ENCODE results near the gene ANP32A.
"Not testable (repeated sequence)": the region's sequence is repeated elsewhere in the genome, so short reads cannot be mapped to it uniquely, and the experiment has no call there.

The ANP32A gene

DNA sequence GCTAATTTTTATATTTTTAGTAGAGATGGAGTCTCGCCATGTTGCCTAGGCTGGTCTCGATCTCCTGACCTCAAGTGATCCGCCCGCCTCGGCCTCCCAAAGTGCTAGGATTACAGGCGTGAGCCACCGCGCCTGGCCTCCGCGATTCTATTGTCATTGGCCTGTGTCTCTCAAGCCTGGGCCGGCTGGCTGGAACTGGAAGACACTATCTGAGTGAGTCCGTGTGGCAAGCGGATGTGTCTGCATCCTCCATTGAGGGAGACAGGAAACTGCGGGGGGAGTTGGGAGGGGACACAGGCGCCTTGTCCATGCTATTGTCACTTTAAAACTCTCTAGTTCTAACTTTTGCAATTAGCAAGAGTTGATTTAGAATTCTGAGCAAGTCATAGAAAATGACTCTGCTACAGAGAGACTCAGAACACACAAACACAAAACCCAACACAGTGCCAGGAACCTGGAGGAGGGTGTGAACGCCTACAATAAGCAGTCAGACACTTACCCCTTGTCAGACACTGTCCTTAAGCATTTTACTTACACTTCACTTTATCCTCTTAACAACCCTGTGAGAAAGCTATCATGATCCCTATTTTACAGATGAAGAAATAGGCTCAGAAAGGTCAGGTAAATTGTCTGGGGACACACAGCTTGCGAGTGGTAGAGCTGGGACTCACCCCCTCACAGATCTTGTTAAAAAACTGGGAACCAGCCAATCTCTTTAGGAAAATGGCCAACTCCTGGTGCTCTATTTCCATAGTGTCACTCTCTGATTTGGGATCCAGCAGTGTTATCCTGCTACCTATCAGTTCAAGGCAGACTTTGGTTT, 38.7 kb downstream of the ANP32A start:
- no peak for DNase-seq

GRCh38 chr15:68781217-68781616, 39.5 kb downstream of the ANP32A start:
- no peak for DNase-seq

DNA sequence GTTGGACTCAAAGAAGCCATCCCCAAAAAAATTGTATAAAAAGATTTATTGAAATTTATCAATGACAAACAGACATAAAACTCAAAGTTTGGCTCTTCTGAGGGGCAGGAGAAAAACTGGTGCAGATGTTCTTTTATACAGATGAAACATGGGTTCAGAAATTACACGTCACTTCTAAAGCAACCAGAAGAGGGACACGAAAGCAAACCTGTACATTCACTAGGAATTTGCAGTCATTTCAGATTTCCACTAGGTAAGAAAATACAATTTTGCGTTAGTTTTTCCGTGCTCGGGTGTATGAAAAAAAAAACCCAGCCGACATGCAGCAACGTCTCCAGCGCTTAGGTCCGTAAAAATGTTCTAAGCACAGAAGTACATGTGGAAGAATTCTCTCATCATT, 41.8 kb downstream of the ANP32A start:
- DNase-seq = no peak

- no peak for DNase-seq
Observed at GRCh38 chr15:68776477-68777270, 44.0 kb downstream of the ANP32A start.

GRCh38 chr15:68775671-68776476, 44.8 kb downstream of the ANP32A start:
- DNase-seq = no peak

DNA sequence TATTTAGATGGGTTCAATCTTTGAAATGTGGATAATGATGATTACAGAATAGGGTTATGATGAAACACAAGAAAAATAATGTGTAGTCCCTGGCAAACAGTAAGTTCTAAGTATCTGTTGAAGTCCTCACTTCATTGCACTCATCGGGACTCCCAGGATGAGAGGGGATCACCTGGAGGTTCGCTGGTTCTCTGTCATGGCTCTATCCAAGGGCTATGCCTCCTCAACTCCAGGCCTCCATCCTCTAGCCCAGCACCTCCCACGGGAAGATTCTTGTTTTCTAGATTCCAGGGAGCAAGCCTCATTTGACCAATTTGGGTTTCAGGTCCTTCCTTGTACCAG, 45.5 kb downstream of the ANP32A start:
- DNase-seq = no peak

DNA sequence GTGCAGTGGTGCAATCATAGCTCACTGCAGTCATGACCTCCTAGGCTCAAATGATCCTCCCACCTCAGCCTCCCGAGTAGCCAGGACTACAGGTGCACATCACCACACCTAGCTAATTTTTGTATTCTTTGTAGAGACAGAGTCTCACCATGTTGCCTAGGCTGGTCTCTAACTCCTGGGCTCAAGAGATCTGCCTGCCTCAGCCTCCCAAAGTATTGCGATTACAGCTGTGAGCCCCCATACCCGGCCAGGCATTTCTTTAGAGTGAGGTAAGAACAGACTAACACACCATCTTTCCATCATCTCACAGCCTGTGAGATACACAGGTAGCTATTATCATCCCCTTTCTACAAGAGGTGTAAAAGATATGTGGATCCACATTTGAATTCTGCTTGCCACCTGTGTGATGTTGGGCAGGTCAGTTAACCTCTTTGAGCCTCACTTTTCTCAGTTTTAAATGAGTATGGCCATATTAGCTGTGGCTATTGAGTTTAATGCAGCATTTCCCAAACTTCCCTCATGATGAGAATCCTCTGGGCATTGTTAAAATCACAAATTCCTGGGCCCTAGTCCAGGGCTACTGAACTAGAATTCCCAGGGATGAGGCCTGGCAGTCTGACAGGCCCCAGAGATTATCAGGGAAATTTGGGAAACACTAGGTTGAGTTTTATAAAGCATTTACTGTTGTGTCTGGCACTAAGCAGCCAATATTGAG, 46.0 kb downstream of the ANP32A start:
- no peak for DNase-seq

DNA sequence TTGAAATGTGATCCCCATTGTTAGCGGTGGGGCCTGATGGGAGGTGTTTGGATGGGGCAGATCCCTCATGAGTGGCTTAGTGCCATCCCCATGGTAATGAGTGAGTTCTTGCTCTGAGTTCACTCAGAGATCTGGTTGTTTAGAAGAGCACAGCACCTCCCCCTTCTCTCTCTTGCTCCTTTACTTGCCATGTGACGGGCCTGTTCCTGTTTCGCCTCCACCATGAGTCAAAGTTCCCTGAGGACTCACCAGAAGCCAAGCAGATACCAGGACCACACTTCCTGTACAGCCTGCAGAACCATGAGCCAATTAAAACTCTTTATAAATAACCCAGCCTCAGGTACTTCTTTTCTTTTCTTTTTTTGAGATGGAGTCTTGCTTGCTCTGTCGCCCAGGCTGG, 46.6 kb downstream of the ANP32A start:
- DNase-seq = no peak

DNA sequence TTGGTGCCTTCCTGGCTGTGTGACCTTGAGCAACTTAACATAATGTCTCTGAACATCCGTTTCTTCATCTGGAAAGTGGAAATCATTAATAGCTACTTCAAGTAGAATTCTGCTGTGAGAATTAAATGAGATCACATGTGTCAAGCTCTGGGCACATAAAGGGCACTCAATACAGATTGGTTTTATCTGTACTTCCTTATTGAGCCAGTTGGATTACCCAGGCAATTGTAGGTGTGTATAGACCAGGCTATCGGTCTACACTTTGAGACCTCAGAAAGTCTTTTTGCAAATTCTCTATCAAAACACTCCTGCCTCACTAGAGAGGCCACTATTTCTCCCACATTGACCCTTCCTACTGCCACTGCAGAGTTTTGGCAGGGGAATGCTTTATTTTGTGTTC, 47.7 kb downstream of the ANP32A start:
- no peak for DNase-seq

DNA sequence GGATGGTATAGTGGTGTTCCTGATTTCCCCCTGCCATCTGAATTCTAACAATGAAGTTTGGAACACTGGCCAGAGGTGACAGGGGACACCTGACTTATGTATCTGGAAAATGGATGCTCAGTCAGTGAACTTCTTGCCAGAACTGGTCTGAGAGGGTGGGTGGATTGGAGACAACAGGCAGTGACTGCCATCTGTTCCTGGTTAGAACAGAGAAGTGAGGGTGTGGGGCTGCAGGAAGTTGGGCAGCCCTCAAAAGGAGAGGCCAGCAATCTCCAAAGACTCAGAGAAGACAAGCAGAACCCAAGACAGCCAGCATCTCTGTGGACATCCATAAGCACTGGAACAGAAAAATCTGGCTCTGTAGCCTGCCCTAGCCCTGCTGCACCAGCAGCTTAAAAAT, 50.5 kb downstream of the ANP32A start:
- no peak for DNase-seq

GRCh38 chr15:68769702-68770101, 51.0 kb downstream of the ANP32A start:
- no peak for DNase-seq

GRCh38 chr15:68768321-68768720, 52.4 kb downstream of the ANP32A start:
- DNase-seq = no peak

- no peak for DNase-seq
Observed at GRCh38 chr15:68767833-68768232, 52.9 kb downstream of the ANP32A start.

GRCh38 chr15:68765602-68766368, 54.9 kb downstream of the ANP32A start:
- DNase-seq = no peak

DNA sequence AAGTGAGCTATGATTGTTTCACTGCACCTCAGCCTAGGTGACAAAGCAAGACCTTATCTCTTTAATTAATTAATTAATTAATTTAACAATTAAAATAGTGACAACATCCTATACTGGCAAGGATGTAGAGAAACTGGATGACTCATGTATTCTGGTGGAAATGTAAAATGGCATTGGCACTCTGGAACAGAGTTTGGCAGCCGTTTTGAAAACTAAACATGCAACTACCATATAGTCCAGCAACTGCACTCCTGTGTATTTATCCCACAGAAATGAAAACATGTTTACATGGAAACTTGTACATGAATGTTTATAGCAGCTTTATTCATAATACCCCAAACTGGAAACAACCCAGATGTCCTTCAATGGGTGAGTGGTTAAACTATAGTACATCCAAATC, 56.6 kb downstream of the ANP32A start:
- no peak for DNase-seq

- no peak for DNase-seq
Observed at GRCh38 chr15:68763063-68763462, 57.6 kb downstream of the ANP32A start.

DNA sequence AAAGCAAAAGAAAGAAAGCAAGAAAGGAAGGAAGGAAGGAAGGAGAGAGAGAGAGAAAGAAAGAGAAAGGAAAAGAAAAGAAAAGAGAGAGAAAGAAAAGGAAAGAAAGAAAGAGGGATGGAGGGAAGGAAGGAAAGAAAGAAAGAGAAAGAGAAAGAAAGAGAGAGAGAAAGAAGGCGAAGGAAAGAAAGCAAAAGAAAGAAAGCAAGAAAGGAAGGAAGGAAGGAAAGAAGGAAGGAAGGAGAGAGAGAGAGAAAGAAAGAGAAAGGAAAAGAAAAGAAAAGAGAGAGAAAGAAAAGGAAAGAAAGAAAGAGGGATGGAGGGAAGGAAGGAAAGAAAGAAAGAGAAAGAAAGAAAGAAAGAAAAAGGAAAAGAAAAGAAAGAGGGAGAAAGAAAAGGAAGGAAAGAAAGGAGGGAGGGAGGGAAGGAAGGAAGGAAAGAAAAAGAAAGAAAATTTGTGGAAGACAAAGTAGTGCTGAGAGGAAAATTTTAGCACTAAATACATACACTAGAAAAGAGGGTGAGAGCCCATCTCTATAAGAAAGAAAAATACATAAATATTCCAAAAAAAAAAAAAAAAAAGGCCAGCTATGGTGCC, 60.6 kb downstream of the ANP32A start:
- not testable (repeated sequence) for DNase-seq

DNA sequence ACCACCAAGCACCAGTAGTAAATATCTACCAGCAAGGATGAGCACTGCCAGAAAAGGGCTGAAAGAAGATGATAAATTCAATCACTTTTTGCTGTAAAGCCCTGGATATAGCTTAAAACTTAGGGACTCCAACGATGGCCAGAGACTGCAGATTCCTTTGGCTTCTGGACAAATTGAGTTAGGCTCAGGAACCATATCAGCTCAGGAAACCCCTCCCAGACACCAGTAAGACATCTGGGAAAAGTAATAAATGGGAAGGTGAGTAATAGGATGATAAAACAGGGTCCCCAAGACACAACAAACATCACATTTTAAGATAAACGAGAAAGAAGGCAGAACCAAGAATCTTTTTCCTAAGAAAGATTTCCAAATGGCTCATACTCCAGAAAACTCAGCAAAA, 65.0 kb downstream of the ANP32A start:
- no peak for DNase-seq

DNA sequence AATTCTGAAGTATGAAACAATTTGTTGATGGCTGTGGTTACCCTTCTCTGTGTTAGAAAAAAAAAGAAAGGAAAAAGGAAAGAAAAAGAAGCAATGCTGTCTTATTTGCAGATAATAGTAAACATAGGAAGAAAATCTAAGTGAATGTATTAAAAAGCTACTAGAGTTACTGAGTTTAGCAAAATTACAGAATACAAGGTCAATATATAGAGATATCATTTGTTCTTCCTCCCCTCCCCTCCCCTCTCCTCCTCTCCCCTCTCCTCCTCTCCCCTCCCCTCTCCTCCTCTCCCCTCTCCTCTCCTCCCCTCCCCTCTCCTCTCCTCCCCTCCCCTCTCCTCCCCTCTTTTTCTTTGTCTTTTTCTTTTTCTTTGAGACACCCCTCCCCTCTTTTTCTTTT, 69.1 kb downstream of the ANP32A start:
- no peak for DNase-seq

DNA sequence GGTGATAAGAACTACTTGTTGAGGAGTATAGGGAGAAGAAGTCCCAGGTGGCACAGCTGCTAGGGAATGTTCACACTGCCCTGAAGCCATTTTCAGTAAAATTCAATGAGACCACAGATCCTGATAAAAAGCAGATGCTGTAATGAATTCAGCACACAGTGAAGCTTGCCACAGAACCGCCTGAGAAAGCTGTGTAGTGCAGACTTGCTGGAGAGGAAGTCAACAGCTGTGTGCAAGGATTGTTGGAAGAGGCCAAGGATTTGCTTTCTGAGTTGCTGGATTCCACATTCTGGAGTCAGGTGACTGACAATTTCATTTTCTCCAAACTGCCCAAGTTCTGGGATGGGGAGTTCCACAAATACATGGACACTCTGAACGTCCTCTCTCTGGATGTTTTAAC, 70.9 kb downstream of the ANP32A start:
- no peak for DNase-seq

- DNase-seq = no peak
Observed at GRCh38 chr15:68749365-68749764, 71.3 kb downstream of the ANP32A start.

DNA sequence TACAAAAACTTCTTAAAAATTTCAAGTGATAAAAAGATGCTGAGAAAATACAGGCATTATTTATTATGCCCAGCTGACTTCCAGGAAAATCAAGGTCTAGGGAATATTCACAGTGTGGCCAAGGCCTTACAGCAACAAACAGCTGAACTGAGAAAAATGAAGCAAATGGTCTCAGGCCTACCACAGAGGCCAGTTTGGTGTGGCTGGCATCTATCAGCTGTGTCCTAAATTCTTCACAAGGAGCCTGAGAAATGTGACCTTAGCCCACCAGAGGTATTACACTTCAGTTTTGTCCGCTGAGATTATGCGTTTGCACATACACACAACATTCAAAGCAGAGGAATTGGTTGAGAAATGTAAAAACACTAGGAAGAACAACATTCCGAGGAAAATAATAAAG, 77.4 kb downstream of the ANP32A start:
- no peak for DNase-seq

All from SW 1271 (cell line).